Activated CD4-positive, alpha-beta T cell treated with anti-CD3 and anti-CD28 coated beads, Interleukin-2, amount 10 ng/mL, durations not matched to agents 7 days and 5 days (primary cell): ENCODE measurements around the gene MAPKBP1. TPM values are rescaled to one million over a fixed set of nuclear protein-coding genes. Genes with fewer than 3 reads are reported as not detected.

ENCODE experiments used
- CTCF ChIA-PET: fragments of 350-600 bp; sonication (Branson Sonifier 250); formaldehyde crosslinking; loops from one replicate; lab custom pipeline; 2021; ENCODE audit warnings: antibody characterized with exemption; lab: Charles Lee
- POLR2A ChIA-PET: fragments of 350-600 bp; sonication (Branson Sonifier 250); formaldehyde crosslinking; loops from one replicate; lab custom pipeline; 2021; ENCODE audit warnings: antibody characterized with exemption; lab: Charles Lee
- DNase-seq: peaks from one replicate; pipeline ENCODE4 v3.0.0-alpha.2; 2020
- H3K27ac Mint-ChIP-seq: one replicate; pipeline ENCODE4 v1.8.0; 2021; ENCODE audit warnings: mild to moderate bottlenecking, moderate library complexity, mixed read lengths
- H3K27me3 Mint-ChIP-seq: one replicate; pipeline ENCODE4 v1.8.0; 2021; ENCODE audit warnings: mixed read lengths
- H3K36me3 Mint-ChIP-seq: one replicate; pipeline ENCODE4 v1.8.0; 2021; ENCODE audit warnings: low read depth, mixed read lengths
- H3K4me1 Mint-ChIP-seq: one replicate; pipeline ENCODE4 v1.8.0; 2021; ENCODE audit warnings: mixed read lengths
- H3K4me3 Mint-ChIP-seq: one replicate; pipeline ENCODE4 v1.8.0; 2021; ENCODE audit warnings: mild to moderate bottlenecking, moderate library complexity, mixed read lengths
- H3K9me3 Mint-ChIP-seq: one replicate; pipeline ENCODE4 v1.8.0; 2021; ENCODE audit warnings: mixed read lengths
- total RNA-seq, 2 experiments: library from RNA; stranded (reverse); gene quantifications; one replicate each; pipeline ENCODE4 v1.2.3, GENCODE V29; 2021

Gene MAPKBP1
- total RNA-seq, 2 experiments from 2014 or later, result 29.8 to 31.2 TPM

DNA sequence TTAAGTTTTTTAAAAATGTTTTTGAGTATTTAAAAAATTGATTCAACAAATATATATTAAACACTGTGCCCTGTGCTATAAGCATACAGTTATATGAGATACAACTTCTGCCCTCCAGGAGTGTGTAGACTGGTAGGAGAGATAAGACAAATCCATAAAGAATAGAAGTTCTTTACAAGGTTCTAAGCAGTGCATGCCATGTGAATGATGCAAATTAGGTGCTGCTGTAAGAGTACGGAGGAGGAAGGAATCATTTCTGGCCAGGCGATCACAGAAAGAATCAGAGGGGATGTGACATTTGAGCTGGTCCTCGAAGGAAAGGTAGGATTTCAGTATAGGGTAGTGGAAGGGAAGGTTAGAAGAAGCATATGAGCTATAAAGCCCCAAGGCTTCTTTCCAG, 14.0 kb downstream of the MAPKBP1 start:
- ChIA-PET CTCF (interaction anchor here (1.1 to 1.9 kb wide), 3 partner anchors 14 to 24 kb away, joined by 3 to 15 read pairs (median 3); partner anchors contain the start of gene MAPKBP1), POLR2A (interaction anchor here (0.7 kb wide), 1 partner anchor 9 kb away, joined by 3 read pairs; no protein-coding TSS in a partner anchor)
- Mint-ChIP-seq H3K36me3 (no peaks in the 10 kb centered on the region), H3K4me3 (no peak overlapping the region), H3K4me1 (peaks cover 45% of the 10 kb centered on the region), H3K27me3 (no peaks in the 10 kb centered on the region), H3K27ac (no peak overlapping the region), H3K9me3 (no peaks in the 10 kb centered on the region)
- no peak for DNase-seq

DNA sequence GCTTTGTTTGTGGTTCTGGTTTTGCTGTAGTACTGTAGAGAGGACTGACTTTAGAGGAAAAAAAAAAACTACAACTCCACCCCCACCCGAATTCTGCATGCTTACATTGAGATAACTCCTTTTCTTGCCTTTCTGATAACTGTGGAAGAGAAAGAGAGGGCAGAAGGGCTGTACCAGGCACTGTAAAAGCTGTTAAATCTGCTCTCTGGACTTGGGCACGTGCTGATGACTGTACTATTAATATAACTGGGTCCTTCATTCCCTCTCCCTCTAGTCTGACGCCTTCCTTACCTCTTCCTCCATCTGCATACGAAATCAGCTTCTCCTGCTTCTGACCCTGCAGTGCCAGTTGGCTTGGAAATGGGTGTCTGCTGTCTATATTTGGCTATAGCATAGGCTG, 15.0 kb downstream of the MAPKBP1 start:
- H3K9me3 Mint-ChIP-seq, result no peaks in the 10 kb centered on the region
- H3K4me3 Mint-ChIP-seq, result no peak overlapping the region
- no peaks in the 10 kb centered on the region for H3K27me3 Mint-ChIP-seq
- H3K4me1 Mint-ChIP-seq, result peaks cover 46% of the 10 kb centered on the region
- no peak overlapping the region for H3K27ac Mint-ChIP-seq
- POLR2A ChIA-PET, result no interaction called here
- CTCF ChIA-PET, result interaction anchor here (0.6 to 1.9 kb wide), 5 partner anchors 15 to 193 kb away, joined by 3 to 15 read pairs (median 4); partner anchors contain the start of gene MAPKBP1
- no peak for DNase-seq
- H3K36me3 Mint-ChIP-seq, result no peaks in the 10 kb centered on the region

DNA sequence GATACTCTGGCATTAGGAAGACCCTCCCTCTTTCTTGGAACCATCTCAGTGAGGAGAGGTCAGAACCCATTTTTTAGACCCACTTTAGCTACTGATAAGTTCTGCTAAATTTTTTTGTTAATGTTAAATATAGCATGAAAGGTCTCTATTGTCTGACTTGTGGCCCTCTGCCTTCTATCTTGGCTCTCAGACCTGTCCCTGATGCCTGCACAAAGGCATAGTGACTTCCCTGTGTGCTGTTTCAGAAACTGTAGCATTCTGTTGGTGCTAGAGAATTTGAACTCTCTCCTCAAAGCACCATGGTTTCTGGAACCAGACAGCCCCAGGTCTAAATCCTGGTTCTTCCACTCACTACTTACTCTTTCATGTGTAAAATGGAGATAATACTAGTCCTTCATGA, 15.4 kb downstream of the MAPKBP1 start:
- ChIA-PET POLR2A (no interaction called here), CTCF (interaction anchor here (0.6 to 1.9 kb wide), 6 partner anchors 15 to 149 kb away, joined by 3 to 15 read pairs (median 3); partner anchors contain the start of gene MAPKBP1)
- Mint-ChIP-seq H3K4me3 (no peak overlapping the region), H3K4me1 (peaks cover 47% of the 10 kb centered on the region), H3K36me3 (no peaks in the 10 kb centered on the region), H3K9me3 (no peaks in the 10 kb centered on the region), H3K27me3 (no peaks in the 10 kb centered on the region), H3K27ac (no peak overlapping the region)
- DNase-seq, result no peak

DNA sequence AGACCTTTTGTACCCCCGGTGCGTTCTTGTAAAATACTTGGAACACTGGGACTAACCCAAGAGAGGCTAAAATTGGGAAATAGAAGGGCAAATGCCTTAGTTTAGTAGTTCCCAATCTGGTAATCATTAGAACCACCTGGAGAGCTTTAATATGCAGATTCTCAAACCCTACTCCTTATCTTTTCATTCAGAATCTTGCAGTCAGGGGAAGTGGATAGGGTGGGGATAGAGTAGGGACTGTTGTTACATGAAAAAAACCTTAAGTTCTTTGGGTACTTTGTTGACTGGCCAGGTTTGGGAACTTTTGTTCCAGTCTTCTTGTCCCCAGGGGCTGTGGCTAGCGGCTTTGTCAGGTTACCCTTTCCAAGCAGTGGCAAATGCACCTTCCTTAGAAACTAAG, 15.9 kb downstream of the MAPKBP1 start:
- no peak overlapping the region for H3K4me3 Mint-ChIP-seq
- H3K27ac Mint-ChIP-seq, result no peak overlapping the region
- DNase-seq, result no peak
- peaks cover 49% of the 10 kb centered on the region for H3K4me1 Mint-ChIP-seq
- no peaks in the 10 kb centered on the region for H3K9me3 Mint-ChIP-seq
- H3K36me3 Mint-ChIP-seq, result no peaks in the 10 kb centered on the region
- ChIA-PET POLR2A (interaction anchor here (0.7 kb wide), 1 partner anchor 13 kb away, joined by 3 read pairs; no protein-coding TSS in a partner anchor), CTCF (interaction anchor here (0.6 to 1.9 kb wide), 3 partner anchors 16 to 42 kb away, joined by 3 to 15 read pairs (median 3); partner anchors contain the start of gene MAPKBP1)
- H3K27me3 Mint-ChIP-seq, result no peaks in the 10 kb centered on the region

DNA sequence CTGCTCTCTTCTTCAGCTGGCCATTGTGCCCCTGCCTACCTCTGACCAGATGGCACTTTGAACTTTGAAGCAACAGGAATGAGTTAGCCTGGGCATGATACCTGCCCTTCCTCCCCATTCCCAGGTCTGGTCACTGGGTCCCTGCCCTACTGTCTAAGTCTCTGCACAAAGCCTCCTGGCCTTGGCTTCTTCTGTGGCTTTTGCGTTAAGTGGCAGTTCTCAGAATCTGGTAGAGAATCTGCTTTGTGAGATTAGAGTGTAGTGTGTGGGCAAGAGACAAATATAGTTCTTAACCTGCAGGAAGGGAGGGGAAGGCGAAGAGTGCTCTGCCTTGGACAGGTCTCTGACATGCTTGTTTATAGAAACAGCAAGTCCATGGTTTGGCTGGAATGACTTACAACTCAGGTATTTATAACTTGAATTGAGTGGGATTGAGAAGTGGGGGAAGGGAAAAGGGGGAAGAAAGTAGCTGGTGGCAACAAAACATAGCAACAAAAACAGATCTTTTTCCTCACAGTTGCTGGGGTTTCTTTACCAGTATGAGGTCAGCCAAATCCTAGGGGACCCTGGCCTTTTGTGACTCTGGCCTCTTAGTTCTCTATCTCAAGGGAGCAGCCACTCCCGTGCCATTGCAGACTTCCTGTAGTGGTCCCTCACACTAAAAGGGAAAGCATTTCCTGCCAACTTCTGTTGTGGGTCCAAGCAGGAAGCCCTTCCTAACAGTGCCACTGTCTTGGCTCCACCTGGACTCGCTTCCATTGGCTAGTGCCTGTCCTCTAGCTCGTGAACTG, 16.7 kb downstream of the MAPKBP1 start:
- Mint-ChIP-seq H3K9me3 (no peaks in the 10 kb centered on the region), H3K4me3 (peak overlapping the region; percentile 50), H3K4me1 (peaks cover 53% of the 10 kb centered on the region), H3K27me3 (no peaks in the 10 kb centered on the region), H3K36me3 (no peaks in the 10 kb centered on the region), H3K27ac (peak overlapping the region; percentile 84)
- no peak for DNase-seq
- POLR2A ChIA-PET, result interaction anchor here (0.7 to 1.0 kb wide), 3 partner anchors 14 to 985 kb away, joined by 3 to 5 read pairs (median 3); no protein-coding TSS in a partner anchor
- CTCF ChIA-PET, result interaction anchor here (1.3 to 2.0 kb wide), 2 partner anchors 16 to 20 kb away, joined by 5 to 9 read pairs; partner anchors contain the start of gene MAPKBP1

DNA sequence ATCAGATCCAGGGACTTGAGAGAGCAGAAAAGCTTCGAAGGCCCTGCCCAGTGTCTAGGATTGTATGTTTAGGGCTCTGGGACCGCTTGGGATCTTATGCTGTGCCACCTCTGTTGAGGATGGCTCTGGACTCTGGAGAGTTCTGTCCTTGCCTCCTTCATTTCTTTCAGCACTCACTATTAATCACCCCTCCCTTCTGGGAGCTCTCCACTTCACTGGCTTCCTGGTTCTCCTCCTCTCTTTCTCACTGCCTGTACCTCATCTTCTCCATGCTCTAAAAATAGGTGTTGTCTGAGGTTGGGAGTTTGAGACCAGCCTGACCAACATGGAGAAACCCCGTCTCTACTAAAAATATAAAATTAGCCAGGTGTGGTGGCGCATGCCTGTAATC, 17.3 kb downstream of the MAPKBP1 start:
- Mint-ChIP-seq H3K9me3 (no peaks in the 10 kb centered on the region), H3K36me3 (no peaks in the 10 kb centered on the region), H3K27ac (peak overlapping the region; percentile 84), H3K4me1 (peaks cover 59% of the 10 kb centered on the region), H3K27me3 (no peaks in the 10 kb centered on the region), H3K4me3 (no peak overlapping the region)
- ChIA-PET CTCF (interaction anchor here (0.7 to 2.0 kb wide), 3 partner anchors 17 to 32 kb away, joined by 3 to 9 read pairs (median 5); partner anchors contain the start of gene MAPKBP1), POLR2A (interaction anchor here (0.7 to 1.0 kb wide), 2 partner anchors 19 to 985 kb away, joined by 3 to 5 read pairs; no protein-coding TSS in a partner anchor)
- no peak for DNase-seq

DNA sequence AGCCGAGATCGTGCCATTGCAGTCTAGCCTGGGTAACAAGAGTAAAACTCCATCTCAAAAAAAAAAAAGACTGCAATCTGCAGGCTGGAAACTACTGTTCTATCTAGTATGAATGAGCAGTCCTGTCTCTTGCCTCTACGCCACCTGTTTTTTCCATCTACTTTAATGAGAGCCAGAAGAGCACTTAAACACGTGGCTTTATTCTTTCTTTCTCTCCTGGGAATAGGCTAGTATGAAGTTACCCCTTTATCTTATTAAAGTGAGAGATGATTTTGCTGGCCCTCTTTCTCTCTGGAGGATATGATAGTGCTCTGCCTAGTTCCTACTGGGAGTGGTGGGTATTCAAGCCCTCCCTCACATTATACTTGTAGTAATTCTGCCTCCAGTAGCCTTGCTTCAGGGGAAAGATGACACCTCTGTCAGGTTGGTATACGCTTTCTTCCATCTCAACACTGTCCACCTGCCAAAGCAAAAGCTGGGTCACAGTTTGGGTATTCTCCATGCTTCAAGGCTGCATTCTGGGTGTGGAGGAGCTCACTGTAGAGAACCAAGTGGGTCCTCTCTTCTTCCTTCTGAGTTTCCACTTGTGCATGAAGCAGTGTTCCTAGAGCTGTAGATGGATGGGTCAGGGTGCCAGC, 17.8 kb downstream of the MAPKBP1 start:
- DNase-seq, result no peak
- H3K4me1 Mint-ChIP-seq, result peaks cover 63% of the 10 kb centered on the region
- CTCF ChIA-PET, result interaction anchor here (0.7 to 2.0 kb wide), 7 partner anchors 9 to 32 kb away, joined by 3 to 9 read pairs (median 3); partner anchors contain the start of gene MAPKBP1
- no peaks in the 10 kb centered on the region for H3K9me3 Mint-ChIP-seq
- POLR2A ChIA-PET, result interaction anchor here (0.7 kb wide), 1 partner anchor 986 kb away, joined by 5 read pairs; no protein-coding TSS in a partner anchor
- H3K36me3 Mint-ChIP-seq, result no peaks in the 10 kb centered on the region
- H3K27ac Mint-ChIP-seq, result peak overlapping the region; percentile 60
- H3K4me3 Mint-ChIP-seq, result no peak overlapping the region
- no peaks in the 10 kb centered on the region for H3K27me3 Mint-ChIP-seq

DNA sequence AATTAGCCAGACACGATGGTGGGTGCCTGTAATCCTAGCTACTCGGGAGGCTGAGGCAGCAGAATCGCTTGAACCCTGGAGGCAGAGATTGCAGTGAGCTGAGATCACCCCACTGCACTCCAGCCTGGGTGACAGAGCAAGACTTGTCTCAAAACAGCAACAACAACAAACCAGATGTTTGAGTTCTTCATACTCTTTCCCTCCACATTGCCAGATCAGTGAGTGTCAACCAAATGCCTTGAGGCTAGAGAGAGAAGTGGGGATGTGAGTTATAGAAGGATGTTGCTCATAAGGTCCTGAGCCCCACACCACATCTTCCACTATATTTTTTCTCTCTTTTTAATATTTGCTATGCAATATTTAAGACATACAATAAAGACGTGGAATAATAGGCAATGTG, 19.8 kb downstream of the MAPKBP1 start:
- no peak for DNase-seq
- Mint-ChIP-seq H3K27me3 (no peaks in the 10 kb centered on the region), H3K4me1 (peaks cover 58% of the 10 kb centered on the region), H3K36me3 (no peaks in the 10 kb centered on the region), H3K9me3 (no peaks in the 10 kb centered on the region), H3K27ac (no peak overlapping the region), H3K4me3 (no peak overlapping the region)
- POLR2A ChIA-PET, result no interaction called here
- CTCF ChIA-PET, result interaction anchor here (0.5 to 1.0 kb wide), 3 partner anchors 9 to 333 kb away, joined by 3 to 5 read pairs (median 3); partner anchors contain the start of gene MAPKBP1

DNA sequence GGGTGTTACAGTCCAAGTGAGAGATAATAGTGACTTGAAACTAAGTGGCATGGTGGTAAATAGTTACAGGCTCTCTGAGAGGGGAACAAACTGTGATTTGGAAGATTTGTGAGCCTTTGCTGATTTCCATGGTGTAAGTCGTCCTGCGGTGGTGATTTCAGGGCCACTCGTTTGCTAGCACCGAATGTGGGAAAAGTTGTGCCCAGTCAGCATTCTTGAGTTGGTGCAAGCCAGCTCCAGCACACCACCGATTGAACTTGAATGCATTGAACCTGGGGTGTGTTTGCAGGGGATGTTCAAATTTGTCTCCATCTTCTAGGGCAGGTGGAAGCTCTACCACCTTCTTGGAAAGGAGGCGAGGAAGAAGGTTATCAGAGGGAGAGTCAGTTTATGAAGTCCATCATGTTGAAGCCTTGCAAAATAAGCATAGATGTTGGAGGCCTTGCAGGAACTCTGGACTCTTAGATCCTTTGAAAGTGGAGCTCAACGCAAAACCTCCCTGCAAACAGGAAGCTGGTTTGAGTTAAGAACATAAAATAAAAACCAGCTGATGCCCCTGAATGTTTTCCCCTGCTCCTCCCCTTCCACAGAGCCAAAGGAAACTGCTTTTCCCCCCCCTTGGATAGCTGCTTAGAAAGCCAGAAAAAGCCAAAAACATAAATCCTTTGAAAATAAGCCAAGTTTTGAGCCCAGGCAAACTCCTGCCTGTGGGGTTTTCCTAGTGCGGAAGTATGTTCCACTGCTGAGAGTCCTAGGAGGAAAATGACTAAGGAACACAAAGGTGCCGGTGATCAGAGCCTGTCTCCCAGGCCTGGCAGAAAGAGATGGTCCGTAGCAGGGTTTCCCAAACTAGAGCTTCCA, 21.9 kb downstream of the MAPKBP1 start:
- ChIA-PET POLR2A (interaction anchor here (0.6 kb wide), 1 partner anchor 8 kb away, joined by 3 read pairs; no protein-coding TSS in a partner anchor), CTCF (interaction anchor here (1.2 kb wide), 2 partner anchors 19 to 22 kb away, joined by 3 to 4 read pairs; partner anchors contain the start of gene MAPKBP1)
- Mint-ChIP-seq H3K4me3 (no peak overlapping the region), H3K4me1 (peaks cover 37% of the 10 kb centered on the region), H3K36me3 (peaks cover 4% of the 10 kb centered on the region), H3K27ac (peak overlapping the region; percentile 21), H3K9me3 (no peaks in the 10 kb centered on the region), H3K27me3 (no peaks in the 10 kb centered on the region)
- no peak for DNase-seq

DNA sequence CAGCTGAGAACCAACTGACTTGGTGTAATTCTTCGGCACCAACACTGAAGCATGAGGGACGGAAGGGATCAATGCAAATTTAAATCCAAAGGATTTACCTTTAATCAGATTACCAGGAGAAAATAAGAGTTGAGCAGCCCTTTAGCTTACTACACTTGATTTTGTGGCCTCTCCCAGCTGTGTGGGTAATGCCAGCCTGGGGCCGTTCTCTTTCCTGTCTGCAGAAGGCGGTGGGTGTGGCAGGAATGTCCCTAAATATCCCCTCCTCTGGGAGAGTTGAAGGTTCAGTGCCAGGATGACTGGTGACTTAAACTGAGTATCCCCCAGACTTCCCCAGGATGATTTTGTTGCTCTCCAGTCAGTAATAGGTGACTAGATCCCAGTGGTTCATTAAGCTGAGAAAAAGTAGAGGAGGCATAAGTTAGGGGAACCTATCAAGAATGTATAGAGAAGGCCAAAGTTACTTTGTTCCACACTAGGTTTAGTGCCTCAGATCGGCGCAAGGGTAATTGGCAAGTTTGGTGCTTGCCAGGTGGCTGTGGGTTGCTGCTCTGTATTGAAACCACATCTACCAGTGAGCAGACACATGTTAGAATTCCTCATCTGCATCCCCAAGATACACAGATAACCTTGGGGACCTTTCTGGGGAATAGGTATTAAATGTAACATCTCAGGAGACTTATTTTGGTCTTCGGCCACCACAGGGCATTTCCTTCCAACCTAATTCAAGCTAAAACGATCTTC, 23.1 kb downstream of the MAPKBP1 start:
- no peaks in the 10 kb centered on the region for H3K27me3 Mint-ChIP-seq
- no peaks in the 10 kb centered on the region for H3K9me3 Mint-ChIP-seq
- ChIA-PET POLR2A (interaction anchor here (0.6 kb wide), 1 partner anchor 9 kb away, joined by 3 read pairs; no protein-coding TSS in a partner anchor), CTCF (interaction anchor here (0.6 to 1.2 kb wide), 3 partner anchors 20 to 63 kb away, joined by 3 to 4 read pairs (median 4); partner anchors contain the start of gene MAPKBP1)
- H3K36me3 Mint-ChIP-seq, result peaks cover 10% of the 10 kb centered on the region
- no peak overlapping the region for H3K27ac Mint-ChIP-seq
- H3K4me1 Mint-ChIP-seq, result peaks cover 25% of the 10 kb centered on the region
- no peak for DNase-seq
- H3K4me3 Mint-ChIP-seq, result no peak overlapping the region
